H9 (cell line): ENCODE measurements around the gene RPA1. TPM values are rescaled to one million over a fixed set of nuclear protein-coding genes. Genes with fewer than 3 reads are reported as not detected.

Source experiments
- DNase-seq: peaks from one replicate; pipeline ENCODE4 v3.0.0-alpha.2; 2017
- H2AFZ ChIP-seq: one replicate; pipeline ENCODE4 v1.6.1; 2013; ENCODE audit warnings: mild to moderate bottlenecking, low read length, control low read depth, moderate library complexity
- H2AK5ac ChIP-seq: 2 replicates; pipeline ENCODE4 v1.6.1; 2013; ENCODE audit warnings: low read length, control low read depth, mixed read lengths; ENCODE audit not compliant: insufficient read length
- H2BK120ac ChIP-seq: one replicate; pipeline ENCODE4 v1.6.1; 2013; ENCODE audit warnings: low read depth, mild to moderate bottlenecking, low read length, control low read depth, inconsistent platforms; ENCODE audit not compliant: poor library complexity, severe bottlenecking
- H2BK12ac ChIP-seq: 2 replicates; pipeline ENCODE4 v1.6.1; 2013; ENCODE audit warnings: low read length, control low read depth, mixed read lengths, low read depth; ENCODE audit not compliant: insufficient read length
- H2BK15ac ChIP-seq: 2 replicates; pipeline ENCODE4 v1.6.1; 2013; ENCODE audit warnings: low read depth, low read length, control low read depth
- H2BK20ac ChIP-seq: one replicate; pipeline ENCODE4 v1.6.1; 2013; ENCODE audit warnings: low read depth, mild to moderate bottlenecking, low read length, control low read depth, inconsistent platforms; ENCODE audit not compliant: poor library complexity, severe bottlenecking
- H2BK5ac ChIP-seq: 2 replicates; pipeline ENCODE4 v1.6.1; 2013; ENCODE audit warnings: low read length, control low read depth, mixed read lengths; ENCODE audit not compliant: insufficient read length
- H3K14ac ChIP-seq: 2 replicates; pipeline ENCODE4 v1.6.1; 2013; ENCODE audit warnings: low read length, control low read depth; ENCODE audit not compliant: insufficient read depth
- H3K18ac ChIP-seq: 2 replicates; pipeline ENCODE4 v1.6.1; 2013; ENCODE audit warnings: low read depth, mild to moderate bottlenecking, mixed read lengths, low read length, control low read depth; ENCODE audit not compliant: insufficient read length
- H3K23ac ChIP-seq: 2 replicates; pipeline ENCODE4 v1.6.1; 2013; ENCODE audit warnings: low read length, control low read depth, mixed read lengths, low read depth; ENCODE audit not compliant: insufficient read length
- H3K23me2 ChIP-seq: 2 replicates; pipeline ENCODE4 v1.6.1; 2013; ENCODE audit warnings: low read depth, mild to moderate bottlenecking, mixed read lengths, low read length, control low read depth; ENCODE audit not compliant: insufficient read length, poor library complexity, severe bottlenecking
- H3K27ac ChIP-seq: 2 replicates; pipeline ENCODE4 v1.5.1; 2013; ENCODE audit warnings: low read length, control low read depth, mixed read lengths, low read depth; ENCODE audit not compliant: insufficient read length
- H3K27me3 ChIP-seq: 2 replicates; pipeline ENCODE4 v1.6.1; 2013; ENCODE audit warnings: low read length, control low read depth, inconsistent platforms; ENCODE audit not compliant: insufficient read depth
- H3K4ac ChIP-seq: 2 replicates; pipeline ENCODE4 v1.6.1; 2013; ENCODE audit warnings: low read depth, mild to moderate bottlenecking, control low read depth, inconsistent platforms, low read length, moderate library complexity
- H3K4me1 ChIP-seq: 2 replicates; pipeline ENCODE4 v1.6.1; 2013; ENCODE audit warnings: low read length, control low read depth, inconsistent platforms; ENCODE audit not compliant: insufficient read depth
- H3K4me2 ChIP-seq: 2 replicates; pipeline ENCODE4 v1.6.1; 2013; ENCODE audit warnings: low read length, control low read depth, mixed read lengths; ENCODE audit not compliant: insufficient read length, insufficient read depth
- H3K56ac ChIP-seq: 2 replicates; pipeline ENCODE4 v1.6.1; 2013; ENCODE audit warnings: low read depth, mild to moderate bottlenecking, mixed read lengths, low read length, control low read depth; ENCODE audit not compliant: insufficient read length
- H3K79me1 ChIP-seq: 2 replicates; pipeline ENCODE4 v1.6.1; 2013; ENCODE audit warnings: low read depth, mild to moderate bottlenecking, moderate library complexity, low read length, control low read depth, inconsistent platforms; ENCODE audit not compliant: insufficient read depth, poor library complexity, severe bottlenecking
- H3K79me2 ChIP-seq: 2 replicates; pipeline ENCODE4 v1.6.1; 2013; ENCODE audit warnings: low read length, control low read depth, inconsistent platforms; ENCODE audit not compliant: insufficient read depth
- H3K9ac ChIP-seq: 2 replicates; pipeline ENCODE4 v1.6.1; 2013; ENCODE audit warnings: low read length, control low read depth, mixed read lengths; ENCODE audit not compliant: insufficient read length; ENCODE audit errors: extremely low read depth
- H3K9me3 ChIP-seq: one replicate; pipeline ENCODE4 v1.6.1; 2013; ENCODE audit warnings: low read depth, low read length, inconsistent platforms; ENCODE audit not compliant: control insufficient read depth
- H3T11ph ChIP-seq: one replicate; pipeline ENCODE4 v1.6.1; 2013; ENCODE audit warnings: mild to moderate bottlenecking, low read length, control low read depth, inconsistent platforms
- H4K20me1 ChIP-seq: one replicate; pipeline ENCODE4 v1.6.1; 2013; ENCODE audit not compliant: control insufficient read depth, insufficient read length, insufficient read depth
- H4K5ac ChIP-seq: 2 replicates; pipeline ENCODE4 v1.6.1; 2013; ENCODE audit warnings: low read depth, mild to moderate bottlenecking, mixed read lengths, low read length, control low read depth; ENCODE audit not compliant: insufficient read length
- H4K8ac ChIP-seq: replicated peaks from 2 replicates; pipeline ENCODE4 v1.6.1; 2013; ENCODE audit warnings: low read length, control low read depth, mixed read lengths, low read depth; ENCODE audit not compliant: insufficient read length
- H4K91ac ChIP-seq: 2 replicates; pipeline ENCODE4 v1.6.1; 2013; ENCODE audit warnings: low read depth, mild to moderate bottlenecking, moderate library complexity, mixed read lengths, low read length, control low read depth; ENCODE audit not compliant: insufficient read length
- H3K27ac Mint-ChIP-seq, 3 experiments: 2 replicates in 2 of 3; 3 replicates in 1 of 3; pipeline ENCODE4 v1.8.0; 2020 to 2021; ENCODE audit warnings: mixed read lengths in 3 of 3, mild to moderate bottlenecking in 1 of 3, moderate library complexity in 1 of 3
- H3K27me3 Mint-ChIP-seq: 2 replicates; pipeline ENCODE4 v1.8.0; 2021; ENCODE audit warnings: low read depth, mild to moderate bottlenecking, moderate library complexity, mixed read lengths
- H3K36me3 Mint-ChIP-seq, 3 experiments: 2 replicates in 2 of 3; 3 replicates in 1 of 3; pipeline ENCODE4 v1.8.0; 2020 to 2021; ENCODE audit warnings: low read depth in 3 of 3, mixed read lengths in 3 of 3; ENCODE audit not compliant: insufficient read depth in 1 of 3
- H3K4me1 Mint-ChIP-seq, 2 experiments: 2 replicates each; pipeline ENCODE4 v1.8.0; 2020; ENCODE audit warnings: mixed read lengths in 2 of 2
- H3K4me3 Mint-ChIP-seq, 2 experiments: 2 replicates in 1 of 2; 3 replicates in 1 of 2; pipeline ENCODE4 v1.8.0; 2020 to 2021; ENCODE audit warnings: mild to moderate bottlenecking in 2 of 2, mixed read lengths in 2 of 2, moderate library complexity in 1 of 2
- H3K9me3 Mint-ChIP-seq, 2 experiments: 2 replicates in 1 of 2; 3 replicates in 1 of 2; pipeline ENCODE4 v1.8.0; 2020; ENCODE audit warnings: mild to moderate bottlenecking in 2 of 2, mixed read lengths in 2 of 2, moderate library complexity in 1 of 2
- WGBS: extraction: QIAGEN DNeasy Blood & Tissue Kit; methylation state at CpG from one replicate; pipeline ENCODE4 v1.1.7; 2013; ENCODE audit warnings: missing lambda C conversion rate, low lambda C conversion rate, mixed read lengths; ENCODE audit not compliant: insufficient read length; ENCODE audit errors: extremely low coverage; 5-methylcytosine and 5-hydroxymethylcytosine counted together
- total RNA-seq: library from RNA; stranded (reverse); gene quantifications from 2 replicates; pipeline ENCODE4 v1.2.1, GENCODE V29; 2021
- TF ChIP-seq, protein P1 (sequence below): fragments of 200-600 bp; sonication (generic); conservative IDR thresholded peaks from 3 replicates; pipeline ENCODE4 v1.8.0; 2021; ENCODE audit warnings: antibody characterized with exemption, mild to moderate bottlenecking

Gene RPA1
- total RNA-seq, 1 experiment from 2014 or later: 215 TPM

DNA sequence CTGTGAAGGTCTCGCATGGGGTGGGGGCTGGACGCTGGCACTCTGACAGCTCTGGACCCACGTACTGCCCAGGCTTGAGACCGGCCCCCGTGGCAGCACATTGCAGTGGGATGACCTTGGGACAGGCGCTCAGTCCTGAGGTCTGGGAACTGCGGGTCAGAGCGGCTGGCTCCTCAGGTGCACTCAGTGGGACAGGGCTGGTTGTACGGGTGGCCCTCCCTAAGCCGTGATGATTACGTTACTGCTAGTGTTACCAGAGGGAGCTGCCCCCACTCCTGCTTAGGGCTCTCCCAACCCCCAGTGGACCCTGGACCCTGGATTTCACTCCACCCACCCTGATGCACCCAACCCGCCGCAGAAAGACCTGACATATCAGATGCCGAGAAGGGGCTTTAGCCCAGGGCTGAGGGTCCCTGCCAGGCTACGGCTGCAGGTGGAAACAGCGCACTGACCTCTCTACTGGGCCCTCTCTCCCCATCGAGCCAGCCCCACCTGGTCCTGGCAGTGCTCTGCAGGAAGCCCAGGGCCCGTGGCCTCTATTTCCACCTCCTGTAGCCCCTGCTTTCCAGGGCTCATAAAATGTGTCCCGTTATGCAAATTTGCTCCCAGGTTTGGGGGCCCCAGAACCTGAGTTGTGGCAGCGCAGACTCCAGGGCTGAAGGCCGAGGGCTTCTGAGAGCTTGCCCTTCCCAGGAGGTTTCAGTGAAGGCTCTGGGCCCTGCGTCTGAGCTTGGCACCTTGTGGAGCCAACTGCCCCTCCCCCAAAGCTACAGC is 118.1 kb downstream of the RPA1 start:
- Histone ChIP-seq H3K18ac (no peak overlapping the region), H3K23me2 (no peaks in the 10 kb centered on the region), H3T11ph (no peak overlapping the region), H2BK12ac (no peak overlapping the region), H3K9ac (no peak overlapping the region), H3K27ac (no peak overlapping the region), H3K14ac (peak overlapping the region; percentile 57; the same call in 1 of the 2 replicates), H3K23ac (no peak overlapping the region), H2BK15ac (no peak overlapping the region), H2BK20ac (no peak overlapping the region), H3K4me1 (no peaks in the 10 kb centered on the region), H3K79me1 (no peaks in the 10 kb centered on the region), H3K27me3 (no peaks in the 10 kb centered on the region), H3K4me2 (no peak overlapping the region), H4K8ac (no peak overlapping the region), H3K56ac (no peak overlapping the region), H2AK5ac (no peak overlapping the region), H2BK5ac (no peak overlapping the region), H3K9me3 (no peaks in the 10 kb centered on the region), H2BK120ac (no peak overlapping the region), H3K4ac (no peak overlapping the region), H4K20me1 (no peaks in the 10 kb centered on the region), H2AFZ (no peak overlapping the region), H4K5ac (no peak overlapping the region), H3K79me2 (no peaks in the 10 kb centered on the region), H4K91ac (no peak overlapping the region)
- DNase-seq: no peak
- Mint-ChIP-seq H3K4me3 (no peak overlapping the region; a peak in 1 of 5 replicates), H3K27ac (no peak overlapping the region), H3K9me3 (no peaks in the 10 kb centered on the region; a peak in 2 of 5 replicates), H3K27me3 (peaks cover 44% of the 10 kb centered on the region), H3K4me1 (peaks cover 5 to 15% of the 10 kb centered on the region in 2 experiments; a peak in 3 of 4 replicates), H3K36me3 (no peaks in the 10 kb centered on the region)
- TF ChIP-seq, protein P1, sequence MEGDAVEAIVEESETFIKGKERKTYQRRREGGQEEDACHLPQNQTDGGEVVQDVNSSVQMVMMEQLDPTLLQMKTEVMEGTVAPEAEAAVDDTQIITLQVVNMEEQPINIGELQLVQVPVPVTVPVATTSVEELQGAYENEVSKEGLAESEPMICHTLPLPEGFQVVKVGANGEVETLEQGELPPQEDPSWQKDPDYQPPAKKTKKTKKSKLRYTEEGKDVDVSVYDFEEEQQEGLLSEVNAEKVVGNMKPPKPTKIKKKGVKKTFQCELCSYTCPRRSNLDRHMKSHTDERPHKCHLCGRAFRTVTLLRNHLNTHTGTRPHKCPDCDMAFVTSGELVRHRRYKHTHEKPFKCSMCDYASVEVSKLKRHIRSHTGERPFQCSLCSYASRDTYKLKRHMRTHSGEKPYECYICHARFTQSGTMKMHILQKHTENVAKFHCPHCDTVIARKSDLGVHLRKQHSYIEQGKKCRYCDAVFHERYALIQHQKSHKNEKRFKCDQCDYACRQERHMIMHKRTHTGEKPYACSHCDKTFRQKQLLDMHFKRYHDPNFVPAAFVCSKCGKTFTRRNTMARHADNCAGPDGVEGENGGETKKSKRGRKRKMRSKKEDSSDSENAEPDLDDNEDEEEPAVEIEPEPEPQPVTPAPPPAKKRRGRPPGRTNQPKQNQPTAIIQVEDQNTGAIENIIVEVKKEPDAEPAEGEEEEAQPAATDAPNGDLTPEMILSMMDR: no peak
- WGBS: no CpG with 5 or more reads among the region's 22 CpGs
